GM21447 (cell line): ENCODE measurements around the gene TM4SF18.

Experiments used
- ATAC-seq: cut with Tn5 transposase; IDR thresholded peaks from one replicate; pipeline ENCODE4 v1.9.1; 2021; ENCODE audit not compliant: unreplicated experiment

TM4SF18 gene

GRCh38 chr3:149291178-149291577 lies 42.3 kb downstream of the TM4SF18 start:
- ATAC-seq = no peak

GRCh38 chr3:149288655-149289054 lies 44.8 kb downstream of the TM4SF18 start:
- ATAC-seq = no peak

- no peak for ATAC-seq
Observed at GRCh38 chr3:149284034-149284433, 49.4 kb downstream of the TM4SF18 start.

- ATAC-seq = no peak
Observed at GRCh38 chr3:149283401-149283800, 50.0 kb downstream of the TM4SF18 start.

- ATAC-seq = no peak
Observed at GRCh38 chr3:149282836-149283235, 50.6 kb downstream of the TM4SF18 start.

GRCh38 chr3:149282322-149282721 lies 51.1 kb downstream of the TM4SF18 start:
- no peak for ATAC-seq

- ATAC-seq = no peak
Observed at GRCh38 chr3:149280671-149281349, 52.6 kb downstream of the TM4SF18 start.

- ATAC-seq = no peak
Observed at GRCh38 chr3:149278911-149279310, 54.5 kb downstream of the TM4SF18 start.

- peak; percentile 72 for ATAC-seq
Observed at GRCh38 chr3:149277331-149277813, 56.1 kb downstream of the TM4SF18 start.

GRCh38 chr3:149276619-149277018 lies 56.8 kb downstream of the TM4SF18 start:
- ATAC-seq = no peak

GRCh38 chr3:149274220-149274619 lies 59.2 kb downstream of the TM4SF18 start:
- ATAC-seq = no peak

GRCh38 chr3:149273096-149273751 lies 60.2 kb downstream of the TM4SF18 start:
- ATAC-seq = peak; percentile 75

- ATAC-seq = no peak
Observed at GRCh38 chr3:149271669-149272068, 61.8 kb downstream of the TM4SF18 start.

GRCh38 chr3:149270180-149270579 lies 63.3 kb downstream of the TM4SF18 start:
- ATAC-seq = no peak

GRCh38 chr3:149269687-149270086 lies 63.7 kb downstream of the TM4SF18 start:
- ATAC-seq = no peak
